Endodermal cell (in vitro differentiated cells): ENCODE measurements around the gene EIF3L. TPM values are rescaled to one million over a fixed set of nuclear protein-coding genes. Genes with fewer than 3 reads are reported as not detected.
A peak's percentile ranks its signal among the peaks of the same experiment; 100 is the strongest.

Experiments
- DNase-seq: peaks from one replicate; pipeline ENCODE4 v3.0.0-alpha.2; 2017
- H3K27ac ChIP-seq: 2 replicates; pipeline ENCODE4 v1.5.1; 2013; ENCODE audit warnings: mild to moderate bottlenecking, low read depth, low read length, moderate library complexity
- H3K27me3 ChIP-seq: 2 replicates; pipeline ENCODE4 v1.6.1; 2013; ENCODE audit warnings: mild to moderate bottlenecking, low read length, moderate library complexity; ENCODE audit not compliant: insufficient read depth, control insufficient read depth, poor library complexity, severe bottlenecking
- H3K36me3 ChIP-seq: 2 replicates; pipeline ENCODE4 v1.7.0; 2013; ENCODE audit warnings: mild to moderate bottlenecking, low read length, moderate library complexity; ENCODE audit not compliant: control insufficient read depth, insufficient read depth
- H3K4me1 ChIP-seq: one replicate; pipeline ENCODE4 v1.7.0; 2013; ENCODE audit warnings: low read length; ENCODE audit not compliant: control insufficient read depth, insufficient read depth
- H3K4me3 ChIP-seq: 2 replicates; pipeline ENCODE4 v1.5.1; 2013; ENCODE audit warnings: mild to moderate bottlenecking, low read length, moderate library complexity
- H3K9ac ChIP-seq: 2 replicates; pipeline ENCODE4 v1.6.1; 2013; ENCODE audit warnings: mild to moderate bottlenecking, low read length, moderate library complexity; ENCODE audit not compliant: poor library complexity, severe bottlenecking; ENCODE audit errors: extremely low read depth
- H3K9me3 ChIP-seq: 2 replicates; pipeline ENCODE4 v1.6.1; 2013; ENCODE audit warnings: mild to moderate bottlenecking, low read length, moderate library complexity; ENCODE audit not compliant: control insufficient read depth
- H3K27ac Mint-ChIP-seq: 2 replicates; pipeline ENCODE4 v1.8.0; 2020; ENCODE audit warnings: mixed read lengths
- H3K27me3 Mint-ChIP-seq: 2 replicates; pipeline ENCODE4 v1.8.0; 2021; ENCODE audit warnings: mild to moderate bottlenecking, mixed read lengths; ENCODE audit not compliant: insufficient read depth
- H3K36me3 Mint-ChIP-seq: 2 replicates; pipeline ENCODE4 v1.8.0; 2020; ENCODE audit warnings: low read depth, mixed read lengths
- H3K4me1 Mint-ChIP-seq: 2 replicates; pipeline ENCODE4 v1.8.0; 2020; ENCODE audit warnings: mixed read lengths
- H3K4me3 Mint-ChIP-seq: 2 replicates; pipeline ENCODE4 v1.8.0; 2020; ENCODE audit warnings: mild to moderate bottlenecking, moderate library complexity, mixed read lengths
- H3K9me3 Mint-ChIP-seq: 2 replicates; pipeline ENCODE4 v1.8.0; 2020; ENCODE audit warnings: mild to moderate bottlenecking, mixed read lengths
- WGBS, 2 experiments: methylation state at CpG; one replicate each; pipeline versions ENCODE4 v1.1.5 to v1.1.7; 2013; ENCODE audit warnings: missing lambda C conversion rate in 2 of 2, mixed read lengths in 1 of 2; ENCODE audit not compliant: insufficient coverage in 1 of 2, insufficient read length in 1 of 2; 5-methylcytosine and 5-hydroxymethylcytosine counted together
- total RNA-seq, 2 donors: library from RNA; stranded (reverse); fragmentation: NEBNext Ultra II Directional in 1 of 2; extraction: Animal tissue kit (Norgen Biotek cat#: 25700) in 1 of 2; gene quantifications; 2 replicates in 1 of 2; 3 replicates in 1 of 2; pipeline ENCODE4 v1.2.1, GENCODE V29; 2021
- TF ChIP-seq, protein P1 (sequence below): fragments of 200-600 bp; sonication (generic); conservative IDR thresholded peaks from 2 replicates; pipeline ENCODE4 v1.5.0; 2021; ENCODE audit warnings: antibody characterized with exemption, mild to moderate bottlenecking

The EIF3L gene
- total RNA-seq, 2 donors from 2014 or later = 469 to 541 TPM

DNA sequence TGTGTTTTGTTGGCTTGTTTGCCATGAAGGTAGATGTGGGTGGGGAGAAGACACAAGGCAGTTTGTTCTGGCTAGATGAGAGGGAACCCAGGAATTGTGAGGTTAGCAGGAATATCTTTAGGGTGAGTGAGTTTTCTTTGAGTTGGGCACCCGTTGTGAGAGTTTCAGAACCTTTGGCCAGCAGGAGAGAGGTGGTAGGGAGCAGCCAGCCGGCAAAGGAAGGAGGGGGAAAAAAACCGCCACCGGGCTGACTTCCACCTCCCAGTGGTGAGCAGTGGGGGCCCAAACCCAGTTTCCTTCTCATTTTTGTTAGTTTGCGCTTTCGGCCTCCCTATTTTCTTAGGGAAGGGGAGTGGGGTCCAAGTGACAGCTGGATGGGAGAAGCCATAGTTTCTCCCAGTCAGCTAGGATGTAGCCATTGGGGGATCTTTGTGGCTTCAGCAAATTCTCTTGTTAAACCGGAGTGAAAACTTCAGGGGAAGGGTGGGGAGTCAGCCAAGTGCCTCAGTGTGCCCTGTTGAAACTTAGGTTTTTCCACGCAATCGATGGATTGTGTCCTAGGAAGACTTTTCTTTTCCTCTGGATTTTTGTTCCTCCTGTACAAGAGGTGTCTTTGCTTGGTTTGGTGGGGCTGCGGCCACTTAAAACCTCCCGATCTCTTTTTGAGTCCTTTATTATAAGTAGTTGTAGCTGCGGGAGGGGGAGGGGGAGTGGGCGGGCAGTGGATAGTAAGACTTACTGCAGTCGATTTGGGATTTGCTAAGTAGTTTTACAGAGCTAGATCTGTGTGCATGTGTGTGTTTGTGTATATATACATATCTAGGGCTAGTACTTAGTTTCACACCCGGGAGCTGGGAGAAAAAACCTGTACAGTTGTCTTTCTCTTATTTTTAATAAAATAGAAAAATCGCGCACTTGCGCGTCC, 42.5 kb upstream of the EIF3L start:
- peak overlapping the region; percentile 74 for H3K9ac ChIP-seq
- peak; percentile 71 for DNase-seq
- Mint-ChIP-seq H3K4me1 (peaks cover 29% of the 10 kb centered on the region), H3K27me3 (peaks cover 15% of the 10 kb centered on the region), H3K27ac (peak overlapping the region; percentile 91), H3K36me3 (no peaks in the 10 kb centered on the region), H3K4me3 (peak overlapping the region; percentile 68), H3K9me3 (no peaks in the 10 kb centered on the region)
- no peaks in the 10 kb centered on the region for H3K9me3 ChIP-seq
- 3 to 12% methylated on average over 4 to 16 of the region's 19 CpGs for WGBS, 2 experiments
- H3K4me3 ChIP-seq = peak overlapping the region; percentile 92
- TF ChIP-seq, protein P1, sequence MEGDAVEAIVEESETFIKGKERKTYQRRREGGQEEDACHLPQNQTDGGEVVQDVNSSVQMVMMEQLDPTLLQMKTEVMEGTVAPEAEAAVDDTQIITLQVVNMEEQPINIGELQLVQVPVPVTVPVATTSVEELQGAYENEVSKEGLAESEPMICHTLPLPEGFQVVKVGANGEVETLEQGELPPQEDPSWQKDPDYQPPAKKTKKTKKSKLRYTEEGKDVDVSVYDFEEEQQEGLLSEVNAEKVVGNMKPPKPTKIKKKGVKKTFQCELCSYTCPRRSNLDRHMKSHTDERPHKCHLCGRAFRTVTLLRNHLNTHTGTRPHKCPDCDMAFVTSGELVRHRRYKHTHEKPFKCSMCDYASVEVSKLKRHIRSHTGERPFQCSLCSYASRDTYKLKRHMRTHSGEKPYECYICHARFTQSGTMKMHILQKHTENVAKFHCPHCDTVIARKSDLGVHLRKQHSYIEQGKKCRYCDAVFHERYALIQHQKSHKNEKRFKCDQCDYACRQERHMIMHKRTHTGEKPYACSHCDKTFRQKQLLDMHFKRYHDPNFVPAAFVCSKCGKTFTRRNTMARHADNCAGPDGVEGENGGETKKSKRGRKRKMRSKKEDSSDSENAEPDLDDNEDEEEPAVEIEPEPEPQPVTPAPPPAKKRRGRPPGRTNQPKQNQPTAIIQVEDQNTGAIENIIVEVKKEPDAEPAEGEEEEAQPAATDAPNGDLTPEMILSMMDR = no peak
- no peak overlapping the region for H3K27ac ChIP-seq
- H3K36me3 ChIP-seq = peaks cover 1% of the 10 kb centered on the region
- peaks cover 3% of the 10 kb centered on the region for H3K4me1 ChIP-seq
- H3K27me3 ChIP-seq = no peaks in the 10 kb centered on the region

DNA sequence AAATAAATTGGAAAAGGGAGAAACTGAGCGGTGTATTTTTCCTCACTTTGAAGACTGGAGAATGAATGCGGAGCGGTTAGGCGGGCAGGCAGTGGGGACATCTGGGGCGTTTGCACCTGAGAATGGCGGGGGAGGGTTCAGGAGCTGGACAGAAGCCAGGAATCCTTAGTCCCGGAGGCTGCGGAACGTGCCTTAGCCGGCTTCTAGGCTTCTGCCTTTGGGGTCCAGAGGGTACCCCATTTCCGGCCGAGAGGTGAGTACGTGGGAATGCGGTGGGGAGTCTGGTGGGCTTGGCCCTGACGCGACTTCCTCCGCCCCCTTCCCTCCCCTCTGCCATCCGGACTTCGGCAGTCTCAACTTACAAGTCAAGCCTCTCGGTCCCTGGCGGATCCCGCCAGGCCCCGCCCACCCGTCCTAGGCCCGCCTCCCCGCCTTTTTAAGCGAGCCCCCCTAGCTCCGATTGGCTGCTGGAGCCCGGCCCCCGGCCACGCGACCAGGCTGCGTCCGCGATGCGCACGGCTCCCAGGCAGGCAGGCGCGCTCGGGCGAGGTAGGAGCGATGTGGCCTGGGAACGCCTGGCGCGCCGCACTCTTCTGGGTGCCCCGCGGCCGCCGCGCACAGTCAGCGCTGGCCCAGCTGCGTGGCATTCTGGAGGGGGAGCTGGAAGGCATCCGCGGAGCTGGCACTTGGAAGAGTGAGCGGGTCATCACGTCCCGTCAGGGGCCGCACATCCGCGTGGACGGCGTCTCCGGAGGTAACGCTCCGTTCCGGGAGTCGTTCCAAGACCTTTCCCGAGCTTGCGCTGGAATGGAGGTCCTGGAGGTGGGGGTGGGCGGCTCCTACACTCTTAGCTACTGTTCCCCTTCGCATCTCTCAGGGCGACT, 41.6 kb upstream of the EIF3L start, which contains the start of gene GCAT:
GCAT (plus strand) TSS at position 525 of the 884 bp plus-strand sequence; CDS start at position 559, 34 bp downstream.
- TF ChIP-seq, protein P1 = no peak
- 0% methylated on average over 35 to 73 of the region's 73 CpGs for WGBS, 2 experiments

DNA sequence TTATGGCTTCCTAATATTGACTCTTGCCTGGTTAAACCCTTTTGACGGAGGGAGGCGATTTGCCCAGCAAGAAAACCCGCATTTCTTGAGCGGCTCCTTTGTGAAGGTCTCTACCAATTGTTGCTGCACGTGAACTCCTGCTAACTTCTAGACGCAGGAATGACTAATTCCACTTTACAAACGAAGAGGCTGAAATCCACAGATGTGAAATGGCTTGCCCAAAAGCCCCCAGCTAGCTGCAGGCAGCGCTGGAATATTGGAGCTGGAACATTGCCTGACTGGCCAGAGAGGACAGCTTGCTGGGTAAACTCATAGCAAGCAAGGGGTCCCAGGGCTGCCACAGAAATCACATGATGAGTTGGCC, 40.9 kb upstream of the EIF3L start:
- 7 to 10% methylated on average over 8 of the region's 8 CpGs for WGBS, 2 experiments
- no peaks in the 10 kb centered on the region for H3K9me3 Mint-ChIP-seq
- H3K27ac Mint-ChIP-seq = peak overlapping the region; percentile 83
- peaks cover 23% of the 10 kb centered on the region for H3K4me1 Mint-ChIP-seq
- Histone ChIP-seq H3K27ac (no peak overlapping the region), H3K9ac (peak overlapping the region; percentile 73), H3K4me1 (peaks cover 3% of the 10 kb centered on the region), H3K4me3 (peak overlapping the region; percentile 92), H3K27me3 (no peaks in the 10 kb centered on the region), H3K36me3 (peaks cover 5% of the 10 kb centered on the region), H3K9me3 (no peaks in the 10 kb centered on the region)
- TF ChIP-seq, protein P1 = no peak
- peaks cover 11% of the 10 kb centered on the region for H3K27me3 Mint-ChIP-seq
- DNase-seq = no peak
- H3K36me3 Mint-ChIP-seq = peaks cover under 1% of the 10 kb centered on the region
- H3K4me3 Mint-ChIP-seq = peak overlapping the region; percentile 68

More for the DNA sequence above, 41.6 kb upstream of the EIF3L start, which contains the start of gene GCAT:
- H3K27me3 ChIP-seq = no peaks in the 10 kb centered on the region
- H3K9me3 ChIP-seq = no peaks in the 10 kb centered on the region
- no peaks in the 10 kb centered on the region for H3K9me3 Mint-ChIP-seq
- no peaks in the 10 kb centered on the region for H3K36me3 Mint-ChIP-seq
- H3K4me1 Mint-ChIP-seq = peaks cover 29% of the 10 kb centered on the region
- H3K27me3 Mint-ChIP-seq = peaks cover 13% of the 10 kb centered on the region
- peaks cover 3% of the 10 kb centered on the region for H3K4me1 ChIP-seq
- peak within 1 kb of the TSS; percentile 92 for H3K4me3 ChIP-seq
- peaks cover 4% of the 10 kb centered on the region for H3K36me3 ChIP-seq
- peak within 1 kb of the TSS; percentile 91 for H3K27ac Mint-ChIP-seq
- DNase-seq = peak; percentile 99
- peak within 1 kb of the TSS; percentile 68 for H3K4me3 Mint-ChIP-seq
- H3K9ac ChIP-seq = peak within 1 kb of the TSS; percentile 74
- H3K27ac ChIP-seq = no peak within 1 kb of the TSS
